ENCODE measurements around the gene CARS2.

DNA sequence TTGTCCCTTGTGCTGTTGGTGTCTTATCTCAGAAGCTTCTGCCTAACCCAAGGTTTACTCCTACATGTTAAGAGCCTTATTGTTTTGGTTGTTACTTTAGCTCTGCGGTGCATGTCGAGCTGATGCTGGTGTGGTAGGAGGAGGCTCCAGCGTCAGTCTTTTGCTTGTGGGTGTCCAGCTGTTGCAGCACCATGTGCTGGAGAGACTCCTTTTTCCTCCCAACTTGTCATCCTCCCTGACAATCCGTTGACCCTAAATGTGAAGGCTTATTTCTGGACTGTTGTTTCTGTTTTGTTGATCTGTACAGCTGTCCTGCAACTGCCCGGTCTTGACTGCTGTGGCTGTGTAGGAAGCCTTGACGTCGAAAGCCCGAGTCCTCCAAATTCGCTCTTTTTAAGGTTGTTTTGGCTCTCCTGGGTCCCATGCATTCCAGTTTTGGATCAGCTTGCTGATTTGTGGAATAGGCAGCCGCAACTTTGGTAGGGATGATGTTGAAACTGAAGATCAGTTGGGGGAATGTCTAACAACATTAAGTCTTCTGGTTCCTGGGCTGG is 75.3 kb downstream of the CARS2 start:
- no peak for TF ChIP-seq ZFX (IDR thresholded peaks at IDR 0.05; ENCODE audit: borderline replicate concordance)
- no peak for TF ChIP-seq CTCF (IDR thresholded peaks at IDR 0.05)

Measured in 22Rv1 (cell line).